ENCODE measurements around the gene BHLHA15.

GRCh38 chr7:98228801-98229200, 17.6 kb downstream of the BHLHA15 start:
- no peak for TF ChIP-seq CTCF (IDR thresholded peaks at IDR 0.05; ENCODE audit: poor library complexity)
- no peak for TF ChIP-seq EZH2 (IDR thresholded peaks at IDR 0.05; ENCODE audit: borderline replicate concordance)

Measured in hepatocyte (in vitro differentiated cells).